Measurements from ENCODE around the gene OSBPL3.

Gene OSBPL3

DNA sequence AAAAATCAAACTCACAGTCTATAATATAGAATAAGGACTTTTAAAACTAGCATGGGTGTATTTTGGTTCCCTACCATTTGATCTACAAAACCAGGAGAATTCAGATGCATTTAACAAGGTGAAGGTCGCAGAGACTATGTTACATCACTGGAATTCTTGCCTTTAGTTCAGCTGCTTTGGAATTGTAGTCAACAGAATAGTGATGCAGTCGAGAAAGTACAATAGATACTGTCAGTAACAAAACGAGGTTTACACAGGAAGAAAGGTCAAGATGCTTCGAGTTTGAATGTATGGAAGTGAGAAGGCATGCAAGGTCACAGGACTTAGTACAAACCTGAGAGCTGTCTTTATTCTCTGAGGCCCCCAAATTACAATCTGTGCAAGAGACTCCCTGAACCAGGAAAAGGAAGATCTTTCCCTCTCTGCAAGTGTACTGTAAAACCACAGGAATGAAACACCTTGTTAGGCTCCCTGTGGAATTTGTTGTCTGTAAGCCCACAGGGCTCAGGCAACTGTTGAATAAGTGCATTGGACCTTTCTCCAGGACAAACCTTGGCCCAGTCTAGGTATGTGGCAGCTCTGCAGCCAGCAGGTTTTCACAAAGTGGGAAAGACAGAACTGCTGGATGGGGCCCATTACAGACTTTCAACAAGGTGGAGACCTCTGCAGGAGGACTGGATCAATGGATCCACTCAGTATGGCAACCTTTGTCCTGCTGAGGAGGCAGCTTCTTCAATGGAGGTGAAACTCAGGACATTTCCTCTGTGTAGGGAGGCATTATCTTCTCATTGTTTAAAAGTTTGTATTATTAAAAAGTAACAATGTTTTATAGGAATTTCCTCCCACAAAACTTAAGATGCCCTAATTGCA, 121.6 kb downstream of the OSBPL3 start:
- no peak for DNase-seq

DNA sequence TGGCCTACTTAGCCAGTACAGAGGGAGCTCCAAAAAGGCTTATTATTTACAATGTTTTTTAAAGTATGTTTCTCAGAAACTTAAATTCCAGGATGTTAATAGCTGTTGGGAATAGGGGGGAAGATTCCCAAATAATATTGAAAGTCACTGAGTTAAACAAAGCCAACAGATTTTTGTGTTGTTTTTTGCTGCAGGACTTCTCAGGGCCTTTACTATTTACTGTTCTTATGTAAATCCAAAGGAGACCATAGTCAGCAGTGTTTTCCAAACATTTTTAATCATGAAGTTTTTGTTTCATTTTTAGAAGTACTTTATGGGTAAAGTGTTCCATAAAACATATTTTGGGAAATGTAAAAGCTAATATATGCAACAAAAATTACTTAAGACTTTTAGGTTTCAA, 122.4 kb downstream of the OSBPL3 start:
- DNase-seq, result no peak

DNA sequence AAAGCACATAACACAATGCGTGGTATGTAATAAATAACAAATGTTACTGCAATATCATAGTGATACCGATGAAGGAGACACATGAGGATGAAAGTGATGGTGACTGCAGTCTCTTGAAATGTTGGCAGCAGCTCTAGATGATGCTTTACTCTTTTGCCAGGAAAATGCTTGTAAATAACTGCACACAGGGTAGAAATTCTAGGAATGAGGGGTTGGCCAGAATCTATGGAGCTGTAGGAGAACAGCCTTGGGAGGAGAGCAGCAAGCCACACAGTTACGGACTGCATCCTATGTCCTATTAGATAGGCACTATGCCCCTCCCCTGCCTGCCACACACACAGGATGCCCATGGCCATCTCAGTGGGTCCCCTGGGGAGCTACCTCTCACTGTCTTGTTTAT, 125.1 kb downstream of the OSBPL3 start:
- DNase-seq, result no peak

- DNase-seq, result no peak
Measured at GRCh38 chr7:24851786-24852185, 128.2 kb downstream of the OSBPL3 start.

DNA sequence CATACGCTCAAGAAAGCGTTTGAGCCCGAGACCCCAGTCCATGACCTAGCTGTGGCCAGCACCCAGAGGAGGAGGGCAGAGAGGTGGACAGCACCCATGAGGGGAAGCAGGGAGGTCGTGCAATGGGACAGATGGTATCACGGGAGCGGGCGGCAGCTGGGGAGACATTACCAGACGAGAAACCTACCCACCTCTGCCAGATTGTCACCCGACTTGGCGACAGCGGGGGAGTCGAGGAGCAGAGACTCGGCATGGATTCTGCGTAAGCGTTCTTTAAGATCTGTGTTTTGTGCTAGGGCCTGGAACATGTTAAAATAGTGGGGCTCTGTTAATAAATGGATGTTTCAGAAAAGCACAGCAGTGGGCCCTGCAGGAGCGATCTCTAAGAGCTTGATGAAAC, 131.1 kb downstream of the OSBPL3 start:
- no peak for DNase-seq

DNA sequence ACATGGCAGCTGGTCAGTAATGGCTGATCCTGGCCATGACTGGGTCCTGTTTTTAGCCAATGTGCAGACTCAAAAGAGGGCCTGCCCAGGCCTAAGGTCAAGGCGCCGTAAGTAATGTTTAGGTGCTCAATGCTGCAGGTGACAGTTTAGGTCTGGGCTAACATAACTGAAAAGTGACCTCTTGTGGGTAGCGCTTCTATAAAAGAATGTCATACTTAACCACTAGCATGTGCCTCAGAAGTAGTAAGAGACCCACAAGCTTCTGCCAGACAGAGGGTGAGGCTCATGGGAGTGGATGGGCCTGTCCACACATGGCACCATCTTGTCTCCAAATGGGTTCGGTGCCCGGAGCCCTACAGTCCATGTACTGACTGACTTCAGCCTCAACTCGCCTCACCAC, 132.2 kb downstream of the OSBPL3 start:
- no peak for DNase-seq

- DNase-seq, result no peak
Measured at GRCh38 chr7:24843821-24844434, 136.1 kb downstream of the OSBPL3 start.

- no peak for DNase-seq
Measured at GRCh38 chr7:24842449-24843241, 137.3 kb downstream of the OSBPL3 start.

GRCh38 chr7:24842029-24842428, 137.9 kb downstream of the OSBPL3 start:
- no peak for DNase-seq

GRCh38 chr7:24840563-24840962, 139.4 kb downstream of the OSBPL3 start:
- DNase-seq, result no peak

GRCh38 chr7:24836084-24836483, 143.9 kb downstream of the OSBPL3 start:
- no peak for DNase-seq

DNA sequence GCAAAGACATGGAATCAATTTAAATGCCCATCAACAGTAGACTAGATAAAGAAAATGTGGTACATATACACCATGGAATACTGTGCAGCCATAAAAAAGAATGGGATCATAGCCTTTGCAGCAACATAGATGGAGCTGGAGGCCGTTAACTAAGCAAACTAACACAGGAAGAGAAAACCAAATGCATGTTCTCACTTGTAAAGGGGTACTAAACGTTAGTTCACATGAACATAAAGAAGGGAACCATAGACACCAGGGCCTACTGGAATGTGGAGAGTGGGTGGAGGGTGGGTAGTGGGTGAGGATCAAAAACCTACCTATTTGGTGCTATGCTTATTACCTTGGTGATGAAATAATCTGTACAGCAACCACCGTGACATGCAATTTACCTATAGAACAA, 144.3 kb downstream of the OSBPL3 start:
- no peak for DNase-seq

GRCh38 chr7:24834128-24834798, 145.7 kb downstream of the OSBPL3 start:
- no peak for DNase-seq

DNA sequence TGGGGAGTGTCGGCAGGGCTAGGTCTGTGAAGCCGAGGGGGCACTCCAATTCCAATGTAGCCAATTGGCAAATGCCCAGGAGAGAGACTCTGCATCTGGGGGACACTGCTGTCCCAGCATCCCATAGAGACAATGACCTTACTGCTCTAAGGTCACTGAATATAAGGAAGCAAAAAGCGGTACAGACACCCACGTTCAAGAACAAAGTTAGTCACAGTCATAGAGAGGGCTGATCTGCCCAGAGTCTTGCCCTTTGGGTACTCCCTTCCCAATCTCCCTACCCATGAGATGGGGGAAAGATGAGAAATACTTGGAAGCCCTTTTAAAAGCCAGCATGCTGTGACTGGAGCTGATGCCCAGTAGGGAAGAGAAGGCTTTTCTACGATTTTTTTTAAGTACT, 146.4 kb downstream of the OSBPL3 start:
- DNase-seq, result no peak

DNA sequence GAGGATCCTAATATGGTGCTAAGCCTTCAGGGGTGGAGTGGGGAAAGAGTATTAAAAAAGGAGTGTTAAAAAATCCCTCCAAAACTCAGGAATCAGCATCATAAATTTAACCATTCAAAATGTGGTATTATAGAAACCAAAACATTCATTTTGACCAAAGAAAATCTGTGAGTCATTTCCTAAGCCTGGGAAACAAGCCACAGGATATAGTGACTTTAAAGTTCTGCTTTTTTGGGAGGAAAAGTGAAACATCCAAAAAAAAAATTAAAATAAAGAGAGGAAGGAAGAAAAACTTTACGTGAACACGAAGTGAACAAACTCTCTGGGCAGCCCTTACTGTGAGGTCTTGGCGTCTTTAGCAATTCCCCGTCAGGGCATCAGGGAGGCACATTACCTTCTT, 148.7 kb downstream of the OSBPL3 start:
- DNase-seq, result no peak

GRCh38 chr7:24830440-24831050, 149.4 kb downstream of the OSBPL3 start:
- peak; percentile 78 for DNase-seq

DNA sequence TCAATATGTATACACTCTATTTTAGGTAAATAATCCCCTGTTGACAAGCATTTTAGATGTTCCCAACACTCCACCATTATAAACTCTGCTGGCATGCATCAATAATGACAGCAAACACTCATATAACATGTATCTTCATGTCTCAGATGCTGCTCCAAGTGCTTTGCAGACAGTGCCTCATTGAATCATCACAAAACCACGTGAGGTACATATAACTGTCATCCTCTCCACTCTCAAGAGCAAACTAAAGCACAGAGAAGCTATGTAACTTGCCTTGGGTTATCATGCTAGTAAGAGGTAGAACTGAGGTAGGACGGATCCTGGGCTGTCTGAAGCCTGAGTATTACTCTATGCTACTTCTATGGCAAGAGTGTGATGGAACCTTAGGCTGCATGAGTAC, 150.2 kb downstream of the OSBPL3 start:
- DNase-seq, result no peak

- DNase-seq, result no peak
Measured at GRCh38 chr7:24828891-24829661, 150.9 kb downstream of the OSBPL3 start.

- DNase-seq, result no peak
Measured at GRCh38 chr7:24827589-24827988, 152.4 kb downstream of the OSBPL3 start.

DNA sequence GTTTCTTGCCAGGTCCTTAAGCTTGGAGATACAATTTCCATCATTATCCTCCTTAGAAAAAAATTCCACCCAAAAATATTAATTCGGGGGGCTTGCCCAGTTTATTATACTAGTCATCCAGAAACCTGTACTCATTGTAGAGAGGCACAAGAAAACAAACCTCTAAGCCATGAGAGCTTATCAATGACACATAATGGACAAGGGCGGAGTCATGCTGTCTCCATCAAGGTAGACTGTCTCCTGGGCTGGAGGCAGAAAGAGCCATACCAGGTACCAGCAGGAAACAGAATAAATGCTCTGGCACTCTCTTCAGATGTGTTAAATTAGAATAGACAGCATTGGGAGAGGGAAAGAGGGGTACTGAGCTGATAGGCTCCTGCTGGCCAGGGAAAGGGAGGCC, 153.0 kb downstream of the OSBPL3 start:
- no peak for DNase-seq

GRCh38 chr7:24826662-24827020, 153.3 kb downstream of the OSBPL3 start:
- DNase-seq, result no peak

All from NCI-H748 treated with DMSO at 0.1 percent for 48 hours (cell line).